IMR-90 (cell line): Measurements from ENCODE around the gene MAP1LC3B2.

ENCODE experiments used
- BHLHE40 ChIP-seq: fragments of 150-350 bp; IDR thresholded peaks from 2 replicates; pipeline ENCODE4 v1.6.1; 2016; ENCODE audit warnings: mild to moderate bottlenecking, low read depth, low read length
- POLR2A ChIP-seq: IDR thresholded peaks from 2 replicates; pipeline ENCODE4 v1.6.1; 2012; ENCODE audit warnings: mild to moderate bottlenecking, low read depth, low read length
- TF ChIP-seq, protein P1 (sequence below): conservative IDR thresholded peaks from 2 replicates; pipeline ENCODE4 v1.5.1; 2012; ENCODE audit warnings: mild to moderate bottlenecking, low read depth, low read length, improper control_type of control experiment

DNA sequence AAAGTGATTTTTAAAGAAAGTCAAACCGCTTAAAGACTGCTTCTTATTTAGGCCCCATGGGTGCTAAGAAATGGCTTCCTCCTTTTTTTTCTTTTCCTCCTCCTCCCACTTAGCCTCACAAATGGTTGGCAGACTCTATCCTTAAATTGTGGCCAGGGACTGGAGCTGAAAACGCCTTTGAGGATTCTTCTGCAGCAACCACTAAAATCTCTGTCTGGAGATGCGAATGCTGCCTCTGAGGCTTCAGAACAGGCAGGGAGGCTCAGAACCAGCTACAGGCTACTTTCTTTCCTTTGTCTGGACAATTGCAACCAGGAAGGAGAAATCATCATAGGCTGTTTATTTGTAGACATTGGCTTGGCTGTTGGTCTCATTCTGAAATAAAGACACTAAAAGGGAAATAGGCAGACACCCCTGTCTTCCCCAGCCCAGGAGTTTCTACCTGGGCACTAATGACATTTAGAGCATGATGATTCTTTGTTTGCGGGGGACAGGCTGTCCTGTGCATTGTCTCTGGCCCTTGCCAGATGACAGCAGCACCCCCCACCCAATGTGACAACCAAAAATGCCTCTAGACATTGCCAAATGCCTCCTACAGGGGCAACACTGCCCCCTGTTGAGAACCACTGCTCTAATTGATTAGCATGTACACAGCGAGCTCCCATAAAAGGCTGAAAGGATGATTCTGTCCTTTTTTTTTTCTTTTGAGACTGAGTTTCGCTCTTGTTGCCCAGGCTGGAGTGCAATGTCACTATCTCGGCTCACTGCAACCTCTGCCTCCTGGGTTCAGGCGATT, 50.3 kb downstream of the MAP1LC3B2 start:
- no peak for TF ChIP-seq POLR2A
- TF ChIP-seq, protein P1, sequence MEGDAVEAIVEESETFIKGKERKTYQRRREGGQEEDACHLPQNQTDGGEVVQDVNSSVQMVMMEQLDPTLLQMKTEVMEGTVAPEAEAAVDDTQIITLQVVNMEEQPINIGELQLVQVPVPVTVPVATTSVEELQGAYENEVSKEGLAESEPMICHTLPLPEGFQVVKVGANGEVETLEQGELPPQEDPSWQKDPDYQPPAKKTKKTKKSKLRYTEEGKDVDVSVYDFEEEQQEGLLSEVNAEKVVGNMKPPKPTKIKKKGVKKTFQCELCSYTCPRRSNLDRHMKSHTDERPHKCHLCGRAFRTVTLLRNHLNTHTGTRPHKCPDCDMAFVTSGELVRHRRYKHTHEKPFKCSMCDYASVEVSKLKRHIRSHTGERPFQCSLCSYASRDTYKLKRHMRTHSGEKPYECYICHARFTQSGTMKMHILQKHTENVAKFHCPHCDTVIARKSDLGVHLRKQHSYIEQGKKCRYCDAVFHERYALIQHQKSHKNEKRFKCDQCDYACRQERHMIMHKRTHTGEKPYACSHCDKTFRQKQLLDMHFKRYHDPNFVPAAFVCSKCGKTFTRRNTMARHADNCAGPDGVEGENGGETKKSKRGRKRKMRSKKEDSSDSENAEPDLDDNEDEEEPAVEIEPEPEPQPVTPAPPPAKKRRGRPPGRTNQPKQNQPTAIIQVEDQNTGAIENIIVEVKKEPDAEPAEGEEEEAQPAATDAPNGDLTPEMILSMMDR: peak; percentile 37
- TF ChIP-seq BHLHE40: no peak
